Activated naive CD8-positive, alpha-beta T cell treated with anti-CD3 and anti-CD28 coated beads, Interleukin-2, amount 10 ng/mL, durations not matched to agents 7 days and 5 days (primary cell): Measurements from ENCODE around the gene FSTL4. TPM values are rescaled to one million over a fixed set of nuclear protein-coding genes. Genes with fewer than 3 reads are reported as not detected.
A peak's percentile ranks its signal among the peaks of the same experiment; 100 is the strongest.

ENCODE experiments used
- ATAC-seq: fragments of 150-1000 bp; cut with Tn5 transposase; one replicate; pipeline ENCODE4 v1.10.0; 2021; ENCODE audit warnings: low read depth, moderate library complexity
- POLR2A ChIA-PET: fragments of 350-600 bp; sonication (Branson Sonifier 250); formaldehyde crosslinking; loops from one replicate; lab custom pipeline; 2021; ENCODE audit warnings: antibody characterized with exemption; lab: Charles Lee
- DNase-seq: peaks from one replicate; pipeline ENCODE4 v3.0.0; 2021
- H3K27ac Mint-ChIP-seq: one replicate; pipeline ENCODE4 v1.8.0; 2022; ENCODE audit warnings: mild to moderate bottlenecking, mixed read lengths
- H3K27me3 Mint-ChIP-seq: one replicate; pipeline ENCODE4 v1.8.0; 2022; ENCODE audit warnings: mild to moderate bottlenecking, moderate library complexity, mixed read lengths
- H3K36me3 Mint-ChIP-seq: one replicate; pipeline ENCODE4 v1.8.0; 2021; ENCODE audit warnings: mild to moderate bottlenecking, mixed read lengths
- H3K4me1 Mint-ChIP-seq: one replicate; pipeline ENCODE4 v1.8.0; 2021; ENCODE audit warnings: mixed read lengths
- H3K4me3 Mint-ChIP-seq: one replicate; pipeline ENCODE4 v1.8.0; 2022; ENCODE audit warnings: mild to moderate bottlenecking, moderate library complexity, mixed read lengths
- H3K9me3 Mint-ChIP-seq: one replicate; pipeline ENCODE4 v1.8.0; 2021; ENCODE audit warnings: mixed read lengths
- total RNA-seq, 2 experiments: library from RNA; stranded (reverse); gene quantifications; one replicate each; pipeline ENCODE4 v1.2.3, GENCODE V29; 2021

The FSTL4 gene
- total RNA-seq = under 1 TPM; 0.26 to 0.83 TPM

- DNase-seq = peak; percentile 47
- peak within 1 kb of the TSS; percentile 60 for H3K4me3 Mint-ChIP-seq
- H3K36me3 Mint-ChIP-seq = no peaks in the 10 kb centered on the region
- H3K27ac Mint-ChIP-seq = no peak within 1 kb of the TSS
- no peaks in the 10 kb centered on the region for H3K9me3 Mint-ChIP-seq
- POLR2A ChIA-PET = interaction anchor here (1.1 kb wide), 1 partner anchor 10 kb away, joined by 3 read pairs; no protein-coding TSS in a partner anchor
- peaks cover 9% of the 10 kb centered on the region for H3K4me1 Mint-ChIP-seq
- ATAC-seq = peak; percentile 59
- H3K27me3 Mint-ChIP-seq = peaks cover 64% of the 10 kb centered on the region
Observed at GRCh38 chr5:133612249-133612860, at the start of gene FSTL4. Gene FSTL4 (minus strand): TSS chr5:133612541.

GRCh38 chr5:133661389-133661788 lies 49.0 kb upstream of the FSTL4 start:
- ATAC-seq (no peak), DNase-seq (no peak)
- Mint-ChIP-seq H3K27me3 (peaks cover 22% of the 10 kb centered on the region), H3K27ac (no peak overlapping the region), H3K4me1 (no peaks in the 10 kb centered on the region), H3K9me3 (no peaks in the 10 kb centered on the region), H3K36me3 (no peaks in the 10 kb centered on the region), H3K4me3 (no peak overlapping the region)
- POLR2A ChIA-PET = no interaction called here

- POLR2A ChIA-PET = no interaction called here
- DNase-seq = no peak
- Mint-ChIP-seq H3K4me3 (no peak overlapping the region), H3K27me3 (peaks cover 14% of the 10 kb centered on the region), H3K27ac (no peak overlapping the region), H3K9me3 (no peaks in the 10 kb centered on the region), H3K4me1 (no peaks in the 10 kb centered on the region), H3K36me3 (no peaks in the 10 kb centered on the region)
- ATAC-seq = no peak
Observed at GRCh38 chr5:133658327-133658726, 46.0 kb upstream of the FSTL4 start.

GRCh38 chr5:133657036-133657435 lies 44.7 kb upstream of the FSTL4 start:
- Mint-ChIP-seq H3K27ac (no peak overlapping the region), H3K36me3 (no peaks in the 10 kb centered on the region), H3K4me3 (no peak overlapping the region), H3K9me3 (no peaks in the 10 kb centered on the region), H3K4me1 (no peaks in the 10 kb centered on the region), H3K27me3 (peaks cover 19% of the 10 kb centered on the region)
- POLR2A ChIA-PET = no interaction called here
- DNase-seq (no peak), ATAC-seq (no peak)

- peaks cover 28% of the 10 kb centered on the region for H3K27me3 Mint-ChIP-seq
- no peak overlapping the region for H3K27ac Mint-ChIP-seq
- DNase-seq (no peak), ATAC-seq (no peak)
- H3K4me3 Mint-ChIP-seq = no peak overlapping the region
- no peaks in the 10 kb centered on the region for H3K36me3 Mint-ChIP-seq
- POLR2A ChIA-PET = no interaction called here
- H3K4me1 Mint-ChIP-seq = no peaks in the 10 kb centered on the region
- no peaks in the 10 kb centered on the region for H3K9me3 Mint-ChIP-seq
Observed at GRCh38 chr5:133655966-133656365, 43.6 kb upstream of the FSTL4 start.

- no peak overlapping the region for H3K4me3 Mint-ChIP-seq
- H3K27me3 Mint-ChIP-seq = peaks cover 34% of the 10 kb centered on the region
- H3K36me3 Mint-ChIP-seq = no peaks in the 10 kb centered on the region
- no peaks in the 10 kb centered on the region for H3K4me1 Mint-ChIP-seq
- no peak for DNase-seq
- no peak overlapping the region for H3K27ac Mint-ChIP-seq
- H3K9me3 Mint-ChIP-seq = no peaks in the 10 kb centered on the region
- POLR2A ChIA-PET = no interaction called here
- ATAC-seq = no peak
Observed at GRCh38 chr5:133653760-133654049, 41.4 kb upstream of the FSTL4 start.

GRCh38 chr5:133652951-133653759 lies 40.8 kb upstream of the FSTL4 start:
- Mint-ChIP-seq H3K9me3 (no peaks in the 10 kb centered on the region), H3K4me1 (no peaks in the 10 kb centered on the region), H3K27me3 (peaks cover 29% of the 10 kb centered on the region), H3K27ac (no peak overlapping the region), H3K36me3 (no peaks in the 10 kb centered on the region), H3K4me3 (no peak overlapping the region)
- DNase-seq (no peak), ATAC-seq (no peak)
- POLR2A ChIA-PET = no interaction called here

- Mint-ChIP-seq H3K4me1 (no peaks in the 10 kb centered on the region), H3K27me3 (peaks cover 25% of the 10 kb centered on the region), H3K36me3 (no peaks in the 10 kb centered on the region), H3K27ac (no peak overlapping the region), H3K9me3 (no peaks in the 10 kb centered on the region), H3K4me3 (no peak overlapping the region)
- POLR2A ChIA-PET = no interaction called here
- DNase-seq = no peak
- no peak for ATAC-seq
Observed at GRCh38 chr5:133644000-133644865, 31.9 kb upstream of the FSTL4 start.

- no peak overlapping the region for H3K27ac Mint-ChIP-seq
- H3K36me3 Mint-ChIP-seq = no peaks in the 10 kb centered on the region
- no peak for ATAC-seq
- DNase-seq = no peak
- no peaks in the 10 kb centered on the region for H3K4me1 Mint-ChIP-seq
- no peaks in the 10 kb centered on the region for H3K9me3 Mint-ChIP-seq
- no peak overlapping the region for H3K4me3 Mint-ChIP-seq
- H3K27me3 Mint-ChIP-seq = peaks cover 24% of the 10 kb centered on the region
- POLR2A ChIA-PET = no interaction called here
Observed at GRCh38 chr5:133643365-133643764, 31.0 kb upstream of the FSTL4 start.

GRCh38 chr5:133642153-133642722 lies 29.9 kb upstream of the FSTL4 start:
- Mint-ChIP-seq H3K27me3 (peaks cover 31% of the 10 kb centered on the region), H3K27ac (no peak overlapping the region), H3K36me3 (no peaks in the 10 kb centered on the region), H3K4me3 (no peak overlapping the region), H3K9me3 (no peaks in the 10 kb centered on the region), H3K4me1 (no peaks in the 10 kb centered on the region)
- DNase-seq = no peak
- POLR2A ChIA-PET = interaction anchor here (0.6 kb wide), 1 partner anchor 25 kb away, joined by 5 read pairs; no protein-coding TSS in a partner anchor
- no peak for ATAC-seq

GRCh38 chr5:133641683-133642082 lies 29.3 kb upstream of the FSTL4 start:
- Mint-ChIP-seq H3K4me3 (no peak overlapping the region), H3K36me3 (no peaks in the 10 kb centered on the region), H3K27ac (no peak overlapping the region), H3K27me3 (peaks cover 31% of the 10 kb centered on the region), H3K9me3 (no peaks in the 10 kb centered on the region), H3K4me1 (no peaks in the 10 kb centered on the region)
- no peak for DNase-seq
- POLR2A ChIA-PET = interaction anchor here (0.6 kb wide), 1 partner anchor 25 kb away, joined by 5 read pairs; no protein-coding TSS in a partner anchor
- no peak for ATAC-seq

GRCh38 chr5:133639850-133640528 lies 27.6 kb upstream of the FSTL4 start:
- ATAC-seq (no peak), DNase-seq (no peak)
- no peaks in the 10 kb centered on the region for H3K9me3 Mint-ChIP-seq
- H3K27ac Mint-ChIP-seq = no peak overlapping the region
- no peaks in the 10 kb centered on the region for H3K4me1 Mint-ChIP-seq
- H3K36me3 Mint-ChIP-seq = no peaks in the 10 kb centered on the region
- POLR2A ChIA-PET = no interaction called here
- no peak overlapping the region for H3K4me3 Mint-ChIP-seq
- H3K27me3 Mint-ChIP-seq = peaks cover 27% of the 10 kb centered on the region

- no peaks in the 10 kb centered on the region for H3K4me1 Mint-ChIP-seq
- POLR2A ChIA-PET = no interaction called here
- H3K27me3 Mint-ChIP-seq = peaks cover 37% of the 10 kb centered on the region
- no peak for ATAC-seq
- H3K4me3 Mint-ChIP-seq = no peak overlapping the region
- H3K36me3 Mint-ChIP-seq = no peaks in the 10 kb centered on the region
- no peak for DNase-seq
- no peak overlapping the region for H3K27ac Mint-ChIP-seq
- H3K9me3 Mint-ChIP-seq = no peaks in the 10 kb centered on the region
Observed at GRCh38 chr5:133638436-133638835, 26.1 kb upstream of the FSTL4 start.
